SJCRH30 (cell line): ENCODE data around the gene CAPN3. TPM values are rescaled to one million over a fixed set of nuclear protein-coding genes. Genes with fewer than 3 reads are reported as not detected.
"Not testable (repeated sequence)": the region's sequence is repeated elsewhere in the genome, so short reads cannot be mapped to it uniquely, and the experiment has no call there.

Experiments
- DNase-seq, 2 experiments: peaks; one replicate each; pipeline ENCODE4 v3.0.0-alpha.2; 2015 to 2020
- H3K27ac ChIP-seq: fragments of 250-450 bp; sonication (Bioruptor Pico); 2 replicates; pipeline ENCODE4 v1.5.1; 2020; ENCODE audit warnings: mild to moderate bottlenecking, moderate library complexity
- H3K27me3 ChIP-seq: fragments of 250-450 bp; sonication (Bioruptor Pico); 2 replicates; pipeline ENCODE4 v1.5.1; 2020; ENCODE audit warnings: mild to moderate bottlenecking, moderate library complexity
- H3K36me3 ChIP-seq: fragments of 250-450 bp; sonication (Bioruptor Pico); 2 replicates; pipeline ENCODE4 v1.5.1; 2020; ENCODE audit warnings: mild to moderate bottlenecking, moderate library complexity
- H3K4me1 ChIP-seq: fragments of 250-450 bp; sonication (Bioruptor Pico); 2 replicates; pipeline ENCODE4 v1.5.1; 2020; ENCODE audit warnings: mild to moderate bottlenecking, moderate library complexity
- H3K4me3 ChIP-seq: fragments of 250-450 bp; sonication (Bioruptor Pico); 2 replicates; pipeline ENCODE4 v1.5.1; 2020; ENCODE audit warnings: mild to moderate bottlenecking, moderate library complexity
- H3K9me3 ChIP-seq: fragments of 250-450 bp; sonication (Bioruptor Pico); replicated peaks from 2 replicates; pipeline ENCODE4 v1.5.1; 2020; ENCODE audit warnings: mild to moderate bottlenecking, moderate library complexity
- total RNA-seq: library from RNA; depleted of rRNA; stranded (reverse); fragments of >200 nt; shearing (Covaris generic); gene quantifications from 2 replicates; pipeline ENCODE4 v1.2.3, GENCODE V29; 2014; rRNA removed

Gene CAPN3
- 0.59 and 0.81 TPM in 2 replicates for total RNA-seq

GRCh38 chr15:42359249-42359648 is at the start of gene CAPN3:
CAPN3 (plus strand) TSS chr15:42359501; CDS start chr15:42359806, 305 bp downstream.
- no peak within 1 kb of the TSS for H3K4me3 ChIP-seq
- 0 out of 2 replicates have a peak, but pooled peaks cover 2% of the 10 kb centered on the region for H3K9me3 ChIP-seq
- DNase-seq = no peak
- peaks cover 14% of the 10 kb centered on the region; the same call in 1 of the 2 replicates for H3K4me1 ChIP-seq
- H3K27ac ChIP-seq = no peak within 1 kb of the TSS
- H3K36me3 ChIP-seq = no peaks in the 10 kb centered on the region
- no peaks in the 10 kb centered on the region for H3K27me3 ChIP-seq

GRCh38 chr15:42313463-42313862 is 45.8 kb upstream of the CAPN3 start:
- Histone ChIP-seq H3K4me1 (no peaks in the 10 kb centered on the region), H3K9me3 (no peaks in the 10 kb centered on the region), H3K27ac (no peak overlapping the region), H3K27me3 (no peaks in the 10 kb centered on the region), H3K4me3 (no peak overlapping the region), H3K36me3 (peaks cover 5% of the 10 kb centered on the region)
- DNase-seq = no peak

- H3K27me3 ChIP-seq = no peaks in the 10 kb centered on the region
- DNase-seq = no peak
- no peaks in the 10 kb centered on the region for H3K9me3 ChIP-seq
- no peak overlapping the region for H3K27ac ChIP-seq
- no peaks in the 10 kb centered on the region for H3K4me1 ChIP-seq
- H3K36me3 ChIP-seq = peaks cover 5% of the 10 kb centered on the region
- no peak overlapping the region for H3K4me3 ChIP-seq
These were observed 44.5 kb upstream of the CAPN3 start for GRCh38 chr15:42314818-42315217.

GRCh38 chr15:42315521-42315920 is 43.8 kb upstream of the CAPN3 start:
- Histone ChIP-seq H3K9me3 (no peaks in the 10 kb centered on the region), H3K4me3 (no peak overlapping the region), H3K27me3 (no peaks in the 10 kb centered on the region), H3K27ac (no peak overlapping the region), H3K36me3 (peaks cover 5% of the 10 kb centered on the region), H3K4me1 (no peaks in the 10 kb centered on the region)
- no peak for DNase-seq

GRCh38 chr15:42316282-42316805 is 43.0 kb upstream of the CAPN3 start:
- not testable (repeated sequence) for DNase-seq, H3K9me3 ChIP-seq, H3K36me3 ChIP-seq, H3K27ac ChIP-seq, H3K4me1 ChIP-seq, H3K4me3 ChIP-seq, H3K27me3 ChIP-seq

- no peaks in the 10 kb centered on the region for H3K9me3 ChIP-seq
- no peak for DNase-seq
- peaks cover 14% of the 10 kb centered on the region for H3K4me1 ChIP-seq
- no peak overlapping the region for H3K4me3 ChIP-seq
- no peak overlapping the region for H3K27ac ChIP-seq
- 0 out of 2 replicates have a peak, but pooled peaks cover 2% of the 10 kb centered on the region for H3K36me3 ChIP-seq
- H3K27me3 ChIP-seq = no peaks in the 10 kb centered on the region
These were observed 40.1 kb upstream of the CAPN3 start for GRCh38 chr15:42319206-42319605.

GRCh38 chr15:42324308-42324707 is 35.0 kb upstream of the CAPN3 start:
- no peaks in the 10 kb centered on the region for H3K27me3 ChIP-seq
- 0 out of 2 replicates have a peak, but pooled peaks cover 2% of the 10 kb centered on the region for H3K36me3 ChIP-seq
- H3K9me3 ChIP-seq = no peaks in the 10 kb centered on the region
- no peak overlapping the region for H3K4me3 ChIP-seq
- H3K4me1 ChIP-seq = peaks cover 19% of the 10 kb centered on the region
- peak; percentile 43 to 84 for DNase-seq
- H3K27ac ChIP-seq = peak overlapping the region; percentile 75

- Histone ChIP-seq H3K27ac (no peak overlapping the region), H3K27me3 (no peaks in the 10 kb centered on the region), H3K36me3 (no peaks in the 10 kb centered on the region), H3K4me3 (no peak overlapping the region), H3K9me3 (no peaks in the 10 kb centered on the region), H3K4me1 (peaks cover 5% of the 10 kb centered on the region)
- no peak for DNase-seq
These were observed 30.1 kb upstream of the CAPN3 start for GRCh38 chr15:42329161-42329560.

GRCh38 chr15:42329992-42330391 is 29.3 kb upstream of the CAPN3 start:
- Histone ChIP-seq H3K27me3 (no peaks in the 10 kb centered on the region), H3K36me3 (no peaks in the 10 kb centered on the region), H3K9me3 (0 out of 2 replicates have a peak, but pooled peaks cover 2% of the 10 kb centered on the region), H3K4me3 (no peak overlapping the region), H3K27ac (no peak overlapping the region), H3K4me1 (no peaks in the 10 kb centered on the region; the same call in 1 of the 2 replicates)
- no peak for DNase-seq

- Histone ChIP-seq H3K27ac (no peak overlapping the region), H3K9me3 (0 out of 2 replicates have a peak, but pooled peaks cover 7% of the 10 kb centered on the region), H3K36me3 (no peaks in the 10 kb centered on the region), H3K27me3 (no peaks in the 10 kb centered on the region), H3K4me3 (no peak overlapping the region), H3K4me1 (no peaks in the 10 kb centered on the region; the same call in 1 of the 2 replicates)
- peak; percentile 19 to 30 for DNase-seq
These were observed 28.1 kb upstream of the CAPN3 start for GRCh38 chr15:42331235-42331634.

GRCh38 chr15:42332331-42332730 is 27.0 kb upstream of the CAPN3 start:
- DNase-seq = no peak
- no peak overlapping the region for H3K27ac ChIP-seq
- no peaks in the 10 kb centered on the region; the same call in 1 of the 2 replicates for H3K4me1 ChIP-seq
- no peak overlapping the region for H3K4me3 ChIP-seq
- H3K27me3 ChIP-seq = no peaks in the 10 kb centered on the region
- no peaks in the 10 kb centered on the region for H3K36me3 ChIP-seq
- H3K9me3 ChIP-seq = peaks cover 16% of the 10 kb centered on the region; the same call in 1 of the 2 replicates

GRCh38 chr15:42335074-42335473 is 24.2 kb upstream of the CAPN3 start:
- Histone ChIP-seq H3K4me1 (peaks cover 9% of the 10 kb centered on the region), H3K4me3 (no peak overlapping the region), H3K36me3 (no peaks in the 10 kb centered on the region), H3K9me3 (peaks cover 17% of the 10 kb centered on the region; the same call in 1 of the 2 replicates), H3K27me3 (no peaks in the 10 kb centered on the region), H3K27ac (no peak overlapping the region)
- no peak for DNase-seq

GRCh38 chr15:42336650-42337049 is 22.7 kb upstream of the CAPN3 start:
- H3K27me3 ChIP-seq, H3K36me3 ChIP-seq, H3K4me3 ChIP-seq, H3K4me1 ChIP-seq, DNase-seq, H3K27ac ChIP-seq: not testable (repeated sequence)
- H3K9me3 ChIP-seq = peaks cover 17% of the 10 kb centered on the region; the same call in 1 of the 2 replicates

GRCh38 chr15:42337104-42337503 is 22.2 kb upstream of the CAPN3 start:
- H3K27me3 ChIP-seq, H3K4me3 ChIP-seq, H3K27ac ChIP-seq, DNase-seq, H3K36me3 ChIP-seq, H3K4me1 ChIP-seq: not testable (repeated sequence)
- H3K9me3 ChIP-seq = peaks cover 17% of the 10 kb centered on the region; the same call in 1 of the 2 replicates

- H3K27me3 ChIP-seq = no peaks in the 10 kb centered on the region
- no peaks in the 10 kb centered on the region for H3K36me3 ChIP-seq
- H3K4me1 ChIP-seq = peaks cover 9% of the 10 kb centered on the region
- no peak for DNase-seq
- peaks cover 17% of the 10 kb centered on the region; the same call in 1 of the 2 replicates for H3K9me3 ChIP-seq
- H3K27ac ChIP-seq = no peak overlapping the region; the same call in 1 of the 2 replicates
- H3K4me3 ChIP-seq = no peak overlapping the region
These were observed 20.8 kb upstream of the CAPN3 start for GRCh38 chr15:42338500-42338899.
